A549 (cell line): Measurements from ENCODE around the gene LSM7. TPM values are rescaled to one million over a fixed set of nuclear protein-coding genes. Genes with fewer than 3 reads are reported as not detected.
A peak's percentile ranks its signal among the peaks of the same experiment; 100 is the strongest.

ENCODE experiments used
- ATAC-seq, 2 experiments: fragments of 200-7000 bp in 1 of 2; fragments of >200 bp in 1 of 2; cut with Nextera tagmentation in 1 of 2; cut with Tn5 transposase in 1 of 2; 3 replicates each; pipeline versions ENCODE4 v1.8.0 to v1.9.1; 2018 to 2020; ENCODE audit warnings: mild to moderate bottlenecking in 1 of 2, moderate library complexity in 1 of 2
- CTCF ChIA-PET: fragments of 300-600 bp; sonication (Branson Sonifier 250); formaldehyde crosslinking; extraction: SDS; loops from one replicate; lab custom pipeline; 2021; ENCODE audit warnings: antibody characterized with exemption, inconsistent platforms; lab: Yijun Ruan, JAX
- POLR2A ChIA-PET: fragments of 350-600 bp; formaldehyde crosslinking; extraction: SDS; loops from one replicate; lab custom pipeline; 2021; ENCODE audit warnings: antibody characterized with exemption, inconsistent platforms; lab: Yijun Ruan, JAX
- DNase-seq, 2 experiments: peaks; one replicate each; pipeline versions ENCODE4 v3.0.0 to v3.0.0-alpha.2; 2011 to 2016; ENCODE audit warnings: low read depth in 1 of 2, low spot score in 1 of 2
- FAIRE-seq: peaks from 2 replicates; lab custom pipeline; 2011; peaks lifted over from hg19 to GRCh38; lab: Jason Lieb, UNC
- H3K27ac ChIP-seq, 2 experiments: fragments of >200 bp; sonication (Bioruptor Twin); formaldehyde crosslinking; 3 replicates each; pipeline ENCODE4 v1.5.1; 2016 to 2017
- H3K4me1 ChIP-seq: fragments of >200 bp; sonication (Bioruptor Twin); formaldehyde crosslinking; 3 replicates; pipeline ENCODE4 v1.6.1; 2016
- H3K4me2 ChIP-seq: fragments of >200 bp; sonication (Bioruptor Twin); formaldehyde crosslinking; 3 replicates; pipeline ENCODE4 v1.6.1; 2016
- H3K4me3 ChIP-seq: fragments of >200 bp; sonication (Bioruptor Twin); formaldehyde crosslinking; 3 replicates; pipeline ENCODE4 v1.5.1; 2016
- H3K9me3 ChIP-seq: fragments of >200 bp; sonication (Bioruptor Twin); formaldehyde crosslinking; 3 replicates; pipeline ENCODE4 v1.6.1; 2016
- BHLHE40 ChIP-seq: IDR thresholded peaks from 2 replicates; pipeline ENCODE4 v1.6.1; 2012; ENCODE audit warnings: low read depth, low read length, inconsistent platforms
- CBX8 ChIP-seq: fragments of 200-600 bp; sonication (generic); IDR thresholded peaks from 2 replicates; pipeline ENCODE4 v1.6.1; 2016
- EP300 ChIP-seq, 2 experiments: fragments of >200 bp; sonication (Bioruptor Twin); formaldehyde crosslinking; IDR thresholded peaks; 2 replicates in 1 of 2; 3 replicates in 1 of 2; pipeline ENCODE4 v1.6.1; 2016 to 2017
- FOSL2 ChIP-seq, 2 experiments: fragments of 450-650 bp in 1 of 2; fragments of >200 bp in 1 of 2; sonication (Bioruptor Twin) in 1 of 2; formaldehyde crosslinking; IDR thresholded peaks; 2 replicates each; pipeline versions ENCODE4 v1.5.0 to v1.6.1; 2016 to 2020; ENCODE audit warnings: mild to moderate bottlenecking in 1 of 2, moderate library complexity in 1 of 2
- HDAC2 ChIP-seq: fragments of 200-600 bp; sonication (generic); IDR thresholded peaks from 2 replicates; pipeline ENCODE4 v1.6.1; 2016
- HEYL ChIP-seq: fragments of 250-450 bp; sonication (Bioruptor Pico); IDR thresholded peaks from 2 replicates; pipeline ENCODE4 v1.8.0; 2021; ENCODE audit warnings: mild to moderate bottlenecking, moderate library complexity
- HOXB13 ChIP-seq: fragments of 250-450 bp; sonication (Bioruptor Pico); IDR thresholded peaks from 2 replicates; pipeline ENCODE4 v1.5.0; 2020; ENCODE audit warnings: low read depth, mild to moderate bottlenecking, moderate library complexity
- HOXB5 ChIP-seq: fragments of 250-450 bp; sonication (Bioruptor Pico); IDR thresholded peaks from 2 replicates; pipeline ENCODE4 v1.5.0; 2020; ENCODE audit warnings: mild to moderate bottlenecking, moderate library complexity
- KDM1A ChIP-seq: fragments of 200-600 bp; sonication (generic); IDR thresholded peaks from 2 replicates; pipeline ENCODE4 v1.6.1; 2016; ENCODE audit warnings: low read depth, mild to moderate bottlenecking
- NR3C1 ChIP-seq: fragments of >200 bp; sonication (Bioruptor Twin); formaldehyde crosslinking; IDR thresholded peaks from 3 replicates; pipeline ENCODE4 v1.6.1; 2017
- PHF8 ChIP-seq: fragments of 200-600 bp; sonication (generic); IDR thresholded peaks from 2 replicates; pipeline ENCODE4 v1.6.1; 2016; ENCODE audit warnings: low read depth, mild to moderate bottlenecking, antibody characterized with exemption, moderate library complexity, borderline replicate concordance
- RAD21 ChIP-seq, 2 experiments: fragments of >200 bp in 1 of 2; sonication (Bioruptor Twin) in 1 of 2; formaldehyde crosslinking in 1 of 2; IDR thresholded peaks in 1 of 2; conservative IDR thresholded peaks in 1 of 2; 2 replicates in 1 of 2; 3 replicates in 1 of 2; pipeline ENCODE4 v1.6.1; 2012 to 2018; ENCODE audit warnings: inconsistent platforms in 1 of 2
- RFX5 ChIP-seq: fragments of 450-650 bp; IDR thresholded peaks from 2 replicates; pipeline ENCODE4 v1.7.1; 2014; ENCODE audit warnings: antibody characterized with exemption, mild to moderate bottlenecking, moderate library complexity
- ZSCAN20 ChIP-seq: fragments of 250-450 bp; sonication (Bioruptor Pico); IDR thresholded peaks from 2 replicates; pipeline ENCODE4 v1.8.0; 2022; ENCODE audit warnings: mild to moderate bottlenecking, moderate library complexity
- WGBS: methylation state at CpG from one replicate; pipeline ENCODE4 v1.1.6; 2017; ENCODE audit errors: missing lambda C conversion rate; 5-methylcytosine and 5-hydroxymethylcytosine counted together
- polyA plus RNA-seq, 4 experiments: library from polyadenylated mRNA; depleted of rRNA in 3 of 4; stranded (reverse); fragments of >200 nt; fragmentation: RNase III in 1 of 4; extraction: RNeasy Plus Mini Kit Qiagen cat#74134 plus additional on column Dnase treatment in 1 of 4; gene quantifications; 2 replicates in 3 of 4; 3 replicates in 1 of 4; pipeline ENCODE4 v1.2.3, GENCODE V29; 2011 to 2017
- TF ChIP-seq, protein P1 (sequence below): IDR thresholded peaks from 2 replicates; pipeline ENCODE4 v1.6.1; 2012
- TF ChIP-seq, protein P2 (sequence below): fragments of 250-450 bp; sonication (Bioruptor Pico); IDR thresholded peaks from 2 replicates; pipeline ENCODE4 v1.5.0; 2020; ENCODE audit warnings: low read depth, mild to moderate bottlenecking, moderate library complexity
- TF ChIP-seq, protein P3 (sequence below): fragments of >200 bp; sonication (Bioruptor Twin); formaldehyde crosslinking; IDR thresholded peaks from 3 replicates; pipeline ENCODE4 v1.6.1; 2016
- TF ChIP-seq, protein P4 (sequence below): fragments of >200 bp; sonication (Bioruptor Twin); formaldehyde crosslinking; IDR thresholded peaks from 2 replicates; pipeline ENCODE4 v1.6.1; 2016

LSM7 gene
- polyA plus RNA-seq, 2 of the 4 experiments (the other 2 are of a cell fraction), result 140 to 144 TPM

DNA sequence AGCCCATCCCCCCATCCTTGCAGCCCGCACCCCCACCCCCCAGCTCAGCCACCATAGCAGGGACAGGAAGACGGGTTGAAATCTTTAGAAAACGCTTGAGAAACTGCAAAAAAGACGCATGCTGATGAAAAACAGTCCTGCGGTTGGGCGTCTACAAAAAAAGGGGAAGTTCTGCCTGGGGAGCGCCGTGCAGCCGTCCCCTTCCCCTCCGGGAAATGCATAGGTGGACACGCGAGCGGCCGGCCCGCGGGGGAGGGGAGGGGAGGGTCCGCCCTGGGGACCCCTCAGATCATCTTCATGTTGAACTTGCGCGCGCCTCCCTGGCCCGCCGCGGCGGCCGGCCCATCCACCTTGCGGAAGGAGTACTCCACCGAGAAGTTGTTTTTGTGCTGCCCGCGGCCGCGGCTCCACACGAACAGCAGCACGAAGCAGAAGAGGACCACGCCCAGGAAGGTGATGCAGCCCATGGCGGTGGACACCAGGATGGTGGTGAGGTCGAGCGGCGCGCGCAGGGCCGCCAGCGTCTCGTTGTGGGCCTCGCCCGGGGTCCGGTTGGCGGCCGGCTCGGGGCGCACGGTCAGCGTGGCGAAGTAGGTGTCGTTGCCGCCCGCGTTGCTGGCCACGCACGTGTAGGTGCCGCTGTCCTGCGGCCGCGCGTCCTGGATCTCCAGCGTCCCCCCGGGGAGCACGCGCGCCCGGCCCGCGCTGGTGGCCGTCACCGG lies 38.5 kb downstream of the LSM7 start:
- ChIA-PET POLR2A (no interaction called here), CTCF (interaction anchor here (2.6 to 2.7 kb wide), 2 partner anchors 15 to 16 kb away, joined by 6 to 11 read pairs; no protein-coding TSS in a partner anchor)
- no peaks in the 10 kb centered on the region for H3K9me3 ChIP-seq
- H3K27ac ChIP-seq, result peak overlapping the region in 1 of 2 experiments; percentile 47; a peak in 3 of 6 replicates
- peak overlapping the region; percentile 88 for H3K4me2 ChIP-seq
- FAIRE-seq (no peak), DNase-seq (no peak), ATAC-seq (peak; percentile 35 to 46; a peak in 3 of 6 replicates)
- TF ChIP-seq RFX5 (no peak), EP300 (IDR thresholded peaks at IDR 0.05) (no peak), HOXB13 (no peak)
- H3K4me1 ChIP-seq, result peaks cover 5% of the 10 kb centered on the region; the same call in 2 of the 3 replicates
- H3K4me3 ChIP-seq, result peak overlapping the region; percentile 40
- WGBS, result 6% methylated on average over 15 of the region's 74 CpGs

DNA sequence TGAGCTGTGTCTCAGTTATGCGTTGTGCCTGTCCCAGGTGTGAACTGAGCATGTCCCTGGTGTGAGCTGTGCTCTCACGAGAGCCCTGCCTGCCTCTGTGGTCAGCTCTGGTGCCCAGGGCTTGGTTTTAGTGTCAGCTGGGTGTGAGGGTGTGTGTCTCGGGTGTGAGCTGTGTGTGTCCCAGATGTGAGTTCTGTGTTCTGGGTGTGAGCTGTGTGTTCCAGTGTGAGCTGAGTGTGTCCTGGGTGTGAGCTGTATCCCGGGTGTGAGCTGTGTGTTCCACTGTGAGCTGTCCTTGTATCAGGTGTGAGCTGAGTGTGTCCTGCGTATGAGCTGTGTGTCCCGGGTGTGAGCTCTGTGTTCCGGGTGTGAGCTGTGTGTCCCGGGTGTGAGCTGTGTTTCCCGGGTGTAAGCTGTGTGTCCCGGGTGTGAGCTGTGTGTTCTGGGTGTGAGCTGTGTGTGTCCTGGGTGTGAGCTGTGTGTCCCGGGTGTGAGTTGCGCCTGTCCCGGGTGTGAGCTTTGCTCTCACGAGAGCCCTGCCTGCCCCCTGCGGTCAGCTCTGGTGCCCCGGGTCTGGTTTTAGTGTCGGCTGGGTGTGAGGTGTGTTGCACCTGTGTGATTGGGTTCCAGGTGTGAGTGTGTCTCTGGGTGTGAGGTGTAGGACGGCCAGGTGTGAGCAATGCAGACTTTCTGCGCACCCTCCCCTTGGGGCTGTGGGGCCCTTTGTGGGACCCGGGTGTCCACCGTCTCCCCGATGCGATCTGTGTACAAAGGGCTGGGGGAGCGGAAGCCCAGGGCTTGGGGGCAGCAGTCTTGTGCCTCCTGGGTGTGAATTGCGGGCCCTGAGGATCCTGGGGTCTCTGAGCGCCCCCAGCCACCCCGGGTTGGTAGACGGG lies 39.3 kb downstream of the LSM7 start:
- Histone ChIP-seq H3K4me3 (peak overlapping the region; percentile 40; the same call in 2 of the 3 replicates), H3K9me3 (no peaks in the 10 kb centered on the region), H3K27ac (no peak overlapping the region), H3K4me2 (peak overlapping the region; percentile 88), H3K4me1 (peaks cover 5% of the 10 kb centered on the region; the same call in 2 of the 3 replicates)
- DNase-seq (no peak), FAIRE-seq (no peak), ATAC-seq (no peak)
- ChIA-PET CTCF (interaction anchor here (0.7 to 2.6 kb wide), 2 partner anchors 14 to 348 kb away, joined by 4 to 11 read pairs; no protein-coding TSS in a partner anchor), POLR2A (no interaction called here)
- TF ChIP-seq HOXB5 (no peak), HEYL (CRISPR knock-in tag) (no peak), BHLHE40 (no peak), CBX8 (no peak), EP300 (IDR thresholded peaks at IDR 0.05) (no peak), NR3C1 (no peak), ZSCAN20 (no peak), FOSL2 (IDR thresholded peaks at IDR 0.05) (no peak), FOSL2 (CRISPR knock-in tag; IDR thresholded peaks at IDR 0.05) (no peak), PHF8 (no peak), RAD21 (conservative IDR thresholded peaks at IDR 0.05 in 1 of 2, IDR thresholded peaks at IDR 0.05 in 1 of 2) (no peak), HOXB13 (no peak), HDAC2 (no peak), KDM1A (no peak)
- TF ChIP-seq, protein P1, sequence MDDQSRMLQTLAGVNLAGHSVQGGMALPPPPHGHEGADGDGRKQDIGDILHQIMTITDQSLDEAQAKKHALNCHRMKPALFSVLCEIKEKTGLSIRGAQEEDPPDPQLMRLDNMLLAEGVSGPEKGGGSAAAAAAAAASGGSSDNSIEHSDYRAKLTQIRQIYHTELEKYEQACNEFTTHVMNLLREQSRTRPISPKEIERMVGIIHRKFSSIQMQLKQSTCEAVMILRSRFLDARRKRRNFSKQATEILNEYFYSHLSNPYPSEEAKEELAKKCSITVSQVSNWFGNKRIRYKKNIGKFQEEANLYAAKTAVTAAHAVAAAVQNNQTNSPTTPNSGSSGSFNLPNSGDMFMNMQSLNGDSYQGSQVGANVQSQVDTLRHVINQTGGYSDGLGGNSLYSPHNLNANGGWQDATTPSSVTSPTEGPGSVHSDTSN, result no peak
- TF ChIP-seq, protein P2, sequence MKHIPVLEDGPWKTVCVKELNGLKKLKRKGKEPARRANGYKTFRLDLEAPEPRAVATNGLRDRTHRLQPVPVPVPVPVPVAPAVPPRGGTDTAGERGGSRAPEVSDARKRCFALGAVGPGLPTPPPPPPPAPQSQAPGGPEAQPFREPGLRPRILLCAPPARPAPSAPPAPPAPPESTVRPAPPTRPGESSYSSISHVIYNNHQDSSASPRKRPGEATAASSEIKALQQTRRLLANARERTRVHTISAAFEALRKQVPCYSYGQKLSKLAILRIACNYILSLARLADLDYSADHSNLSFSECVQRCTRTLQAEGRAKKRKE (CRISPR knock-in tag), result no peak
- TF ChIP-seq, protein P3, sequence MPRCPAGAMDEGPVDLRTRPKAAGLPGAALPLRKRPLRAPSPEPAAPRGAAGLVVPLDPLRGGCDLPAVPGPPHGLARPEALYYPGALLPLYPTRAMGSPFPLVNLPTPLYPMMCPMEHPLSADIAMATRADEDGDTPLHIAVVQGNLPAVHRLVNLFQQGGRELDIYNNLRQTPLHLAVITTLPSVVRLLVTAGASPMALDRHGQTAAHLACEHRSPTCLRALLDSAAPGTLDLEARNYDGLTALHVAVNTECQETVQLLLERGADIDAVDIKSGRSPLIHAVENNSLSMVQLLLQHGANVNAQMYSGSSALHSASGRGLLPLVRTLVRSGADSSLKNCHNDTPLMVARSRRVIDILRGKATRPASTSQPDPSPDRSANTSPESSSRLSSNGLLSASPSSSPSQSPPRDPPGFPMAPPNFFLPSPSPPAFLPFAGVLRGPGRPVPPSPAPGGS, result no peak
- TF ChIP-seq, protein P4, sequence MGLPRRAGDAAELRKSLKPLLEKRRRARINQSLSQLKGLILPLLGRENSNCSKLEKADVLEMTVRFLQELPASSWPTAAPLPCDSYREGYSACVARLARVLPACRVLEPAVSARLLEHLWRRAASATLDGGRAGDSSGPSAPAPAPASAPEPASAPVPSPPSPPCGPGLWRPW, result no peak
- WGBS, result 77% methylated on average over 8 of the region's 28 CpGs
